ENCODE data around the gene RAB43. TPM values are rescaled to one million over a fixed set of nuclear protein-coding genes. Genes with fewer than 3 reads are reported as not detected.
"Not testable (repeated sequence)": the region's sequence is repeated elsewhere in the genome, so short reads cannot be mapped to it uniquely, and the experiment has no call there.

Gene RAB43
- polyA plus RNA-seq, 3 donors, result 5.1 to 8.4 (median 6.7) TPM

DNA sequence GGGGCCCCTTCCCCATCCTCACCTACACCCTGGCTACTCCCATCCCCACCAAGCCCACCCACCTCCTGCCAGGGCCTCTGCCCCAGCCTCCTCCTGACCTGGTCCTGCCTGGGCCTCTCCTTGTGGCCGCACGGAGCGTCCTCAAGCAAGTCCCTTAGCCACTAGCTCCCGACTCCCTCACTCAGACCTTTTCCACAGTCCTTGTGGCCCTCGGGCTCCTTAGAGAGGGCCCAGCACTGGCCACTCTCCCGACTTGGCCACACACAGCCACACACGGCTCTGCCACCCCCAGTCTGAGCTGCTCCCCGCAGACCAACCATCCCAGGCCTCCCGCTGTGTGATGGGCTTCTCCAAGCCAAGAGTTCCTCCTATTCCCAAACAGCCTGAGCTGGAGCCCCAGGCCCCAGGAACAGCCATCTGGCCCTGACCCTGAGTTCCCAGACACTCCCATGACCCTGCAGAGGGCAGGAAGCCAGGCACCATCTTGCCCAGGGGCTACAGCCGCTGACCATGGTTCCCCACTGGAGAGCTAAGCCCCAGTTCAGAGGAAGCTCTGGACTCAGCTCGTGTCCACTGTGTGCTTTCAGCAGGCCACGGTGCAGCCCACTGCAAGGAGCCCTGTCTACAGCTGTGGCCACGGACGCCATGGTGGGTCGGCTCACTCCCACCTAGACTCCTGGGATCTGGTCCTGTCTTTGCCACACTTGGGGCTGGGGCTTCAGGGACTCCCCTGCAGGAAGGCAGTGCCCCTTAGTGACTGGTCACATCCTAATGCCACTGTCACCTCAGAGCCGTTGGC is 7.0 kb upstream of the RAB43 start:
- no peak for DNase-seq

DNA sequence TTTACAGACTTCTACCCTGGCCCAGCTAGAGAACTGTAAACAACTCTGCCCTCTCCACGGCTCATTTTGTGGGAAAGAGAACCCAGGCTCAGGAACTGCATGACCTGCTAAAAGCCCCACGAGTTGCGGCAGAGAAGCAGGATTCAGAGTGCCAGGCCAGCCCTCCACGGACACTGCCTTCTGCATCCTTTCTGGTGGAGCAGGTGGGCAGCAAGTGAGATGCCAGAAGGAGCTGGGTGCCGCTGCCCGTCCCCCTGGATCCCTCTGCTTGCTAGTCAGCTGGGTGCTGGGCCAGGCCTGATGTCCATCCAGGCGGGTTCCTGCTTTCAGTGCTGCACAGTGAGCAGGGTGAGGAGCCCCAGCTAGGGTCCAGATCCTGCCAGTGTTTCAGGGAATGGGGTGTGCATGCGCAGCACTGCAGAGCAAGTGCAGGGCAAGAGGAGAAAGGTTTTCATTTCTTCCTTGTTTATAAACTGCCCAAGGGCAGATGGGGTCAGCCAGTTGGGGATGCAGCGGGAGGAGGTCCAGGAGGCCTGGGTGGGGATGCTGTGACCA is 5.2 kb upstream of the RAB43 start:
- no peak for DNase-seq

- DNase-seq, result no peak
These were observed 1.9 kb upstream of the RAB43 start for GRCh38 chr3:129123314-129124060.

GRCh38 chr3:129122412-129123011 is 908 bp upstream of the RAB43 start:
- DNase-seq, result no peak

DNA sequence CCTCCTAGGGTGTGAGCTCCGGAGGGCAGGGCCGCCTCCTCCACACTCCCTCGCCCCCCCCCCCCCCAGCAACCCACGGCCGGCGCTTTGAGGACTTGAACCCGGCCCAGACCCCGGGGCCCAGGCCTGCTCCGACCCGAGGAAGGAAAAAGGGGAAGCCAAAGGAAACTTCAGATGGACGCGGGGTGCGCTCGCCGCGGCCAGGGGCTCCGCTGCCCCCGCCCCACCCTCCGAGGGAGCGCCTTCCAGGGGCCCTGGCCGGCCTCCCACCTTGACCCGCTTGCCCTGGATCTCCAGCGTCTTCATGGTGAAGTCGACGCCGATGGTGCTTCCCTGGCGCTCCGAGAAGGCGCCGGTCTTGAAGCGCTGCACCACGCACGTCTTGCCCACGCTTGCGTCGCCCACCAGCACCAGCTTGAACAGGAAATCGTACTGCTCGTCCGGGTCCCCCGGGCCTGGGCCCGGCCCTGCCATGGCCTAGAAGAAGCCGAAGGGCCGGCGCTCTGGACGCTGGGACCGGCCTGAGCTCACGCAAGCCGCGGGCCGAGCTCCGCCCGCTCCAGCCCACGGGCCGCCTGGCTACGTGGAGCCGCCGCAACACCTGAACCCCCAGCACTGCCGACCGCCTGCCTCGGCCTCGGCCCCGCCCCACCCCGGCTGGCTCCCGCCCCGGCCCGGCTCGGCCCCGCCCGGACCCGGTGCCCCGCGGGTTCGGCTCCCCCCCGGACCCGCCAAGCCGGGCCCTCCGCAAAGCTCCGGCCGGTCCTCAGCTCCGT is 400 bp downstream of the RAB43 start:
- DNase-seq, result no peak

DNA sequence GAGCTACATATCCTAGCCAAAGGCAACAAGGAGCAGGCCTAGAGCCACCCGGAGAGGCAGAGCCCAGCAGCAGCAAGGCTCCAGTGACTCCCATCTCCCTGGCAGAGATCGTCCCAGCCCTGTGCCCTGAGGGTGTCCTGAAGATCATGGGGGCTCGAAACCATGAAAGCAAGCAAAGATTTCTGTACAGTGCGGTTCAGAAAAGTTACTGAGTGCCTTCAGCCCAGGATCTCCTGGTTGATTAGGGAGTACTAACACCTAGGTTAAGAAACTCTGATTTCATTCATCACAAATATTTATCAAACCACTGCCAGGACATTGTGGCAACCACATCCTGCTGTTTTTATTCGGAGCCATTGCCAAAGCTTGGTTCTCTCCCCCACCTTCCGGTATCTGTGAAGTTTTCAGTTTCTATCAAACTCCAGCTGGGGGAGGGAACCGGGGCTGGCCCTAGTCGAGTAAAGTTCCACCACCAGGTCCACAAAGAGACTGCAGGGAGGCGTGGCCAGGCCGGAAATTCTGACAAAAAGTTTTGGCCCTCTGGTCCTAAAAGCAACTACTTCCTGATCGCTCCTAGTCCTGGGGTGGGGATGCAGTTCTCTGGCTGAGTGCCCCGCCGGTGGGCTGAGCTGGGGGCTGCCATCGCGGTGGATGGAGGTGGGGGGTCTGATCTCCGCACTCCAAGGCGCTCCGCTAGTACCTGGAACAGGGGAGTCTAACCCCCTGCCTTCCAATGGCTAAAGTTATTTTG is 1.2 kb downstream of the RAB43 start:
- peak; percentile 91 for DNase-seq

DNA sequence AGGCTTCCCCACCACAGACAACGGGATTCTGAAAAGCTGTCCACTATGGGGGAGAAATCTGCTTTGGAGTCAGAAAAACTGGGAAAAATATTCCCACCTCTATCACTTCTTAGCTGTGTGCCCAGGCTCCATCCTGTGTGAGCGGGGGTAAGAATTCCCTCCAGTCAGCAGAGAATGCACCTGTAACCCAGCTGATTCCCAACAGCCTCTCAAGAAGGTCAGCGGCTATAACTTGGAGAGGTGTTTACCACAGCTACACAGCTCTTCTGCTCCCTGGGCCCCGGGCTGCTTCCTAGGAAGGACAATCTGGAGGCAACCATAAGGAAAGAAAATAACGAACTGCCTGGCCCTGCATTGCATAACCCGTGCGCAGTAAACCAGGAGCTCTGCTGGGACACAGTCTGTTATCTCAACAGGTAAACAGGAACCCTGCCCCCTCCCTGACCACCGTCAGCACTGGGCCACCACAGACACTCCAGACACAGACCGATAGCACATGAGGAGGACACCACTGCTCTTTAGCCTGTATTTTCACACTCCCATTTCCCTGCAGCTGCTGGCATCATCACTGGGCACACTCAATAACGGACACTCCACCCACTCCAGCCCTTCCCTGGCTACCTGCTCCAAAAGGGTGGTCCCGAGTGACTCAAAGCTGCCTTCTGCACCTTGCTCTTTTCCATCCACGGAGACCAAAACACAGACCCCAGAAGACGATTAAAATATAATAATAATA is 2.1 kb downstream of the RAB43 start:
- DNase-seq, result no peak

GRCh38 chr3:129118745-129119144 is 2.9 kb downstream of the RAB43 start:
- DNase-seq, result no peak

DNA sequence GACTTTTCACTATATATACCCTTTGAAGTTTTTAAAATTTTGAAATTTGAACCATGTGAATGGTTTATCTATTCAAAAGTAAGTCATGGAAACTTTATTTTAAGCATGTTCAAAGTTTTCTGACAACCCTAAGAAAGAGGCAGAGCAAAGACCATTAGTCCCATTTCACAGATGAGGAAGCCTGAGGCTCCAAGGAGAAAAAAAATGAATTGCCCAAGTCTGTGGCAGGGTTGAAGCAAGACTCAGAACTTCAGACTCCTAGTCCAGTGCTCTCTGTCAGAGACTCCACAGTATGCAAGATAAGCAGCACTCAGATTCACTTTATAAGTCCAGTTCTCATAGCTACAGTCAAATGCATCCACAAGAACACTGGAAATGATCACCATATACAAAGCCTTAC is 4.5 kb downstream of the RAB43 start:
- DNase-seq, result no peak

DNA sequence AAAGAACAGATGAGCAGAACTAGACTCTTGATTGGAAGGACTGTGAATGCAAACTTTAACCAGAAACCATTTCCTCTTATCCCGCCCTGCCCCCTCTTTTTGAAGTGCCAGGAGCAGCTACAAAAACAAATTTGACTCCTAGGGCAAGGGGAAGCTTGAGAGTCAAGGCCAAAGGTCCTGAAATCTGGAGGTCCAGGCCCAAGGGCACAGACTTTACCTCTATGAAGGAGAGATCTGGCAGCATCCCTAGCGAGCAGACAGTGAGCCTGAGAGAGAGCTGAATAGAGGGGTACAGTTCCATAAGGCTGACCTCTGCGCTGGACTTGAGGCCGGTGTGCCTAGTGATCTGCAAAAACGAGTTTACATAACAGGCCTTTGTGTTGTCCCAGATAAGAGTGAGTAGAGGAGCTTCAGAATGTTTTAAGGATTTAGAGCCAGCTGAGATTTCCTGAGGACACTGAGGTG is 5.1 kb downstream of the RAB43 start:
- no peak for DNase-seq

GRCh38 chr3:129114455-129114854 is 7.1 kb downstream of the RAB43 start:
- DNase-seq, result no peak

- DNase-seq, result no peak
These were observed 9.1 kb downstream of the RAB43 start for GRCh38 chr3:129112308-129113052.

DNA sequence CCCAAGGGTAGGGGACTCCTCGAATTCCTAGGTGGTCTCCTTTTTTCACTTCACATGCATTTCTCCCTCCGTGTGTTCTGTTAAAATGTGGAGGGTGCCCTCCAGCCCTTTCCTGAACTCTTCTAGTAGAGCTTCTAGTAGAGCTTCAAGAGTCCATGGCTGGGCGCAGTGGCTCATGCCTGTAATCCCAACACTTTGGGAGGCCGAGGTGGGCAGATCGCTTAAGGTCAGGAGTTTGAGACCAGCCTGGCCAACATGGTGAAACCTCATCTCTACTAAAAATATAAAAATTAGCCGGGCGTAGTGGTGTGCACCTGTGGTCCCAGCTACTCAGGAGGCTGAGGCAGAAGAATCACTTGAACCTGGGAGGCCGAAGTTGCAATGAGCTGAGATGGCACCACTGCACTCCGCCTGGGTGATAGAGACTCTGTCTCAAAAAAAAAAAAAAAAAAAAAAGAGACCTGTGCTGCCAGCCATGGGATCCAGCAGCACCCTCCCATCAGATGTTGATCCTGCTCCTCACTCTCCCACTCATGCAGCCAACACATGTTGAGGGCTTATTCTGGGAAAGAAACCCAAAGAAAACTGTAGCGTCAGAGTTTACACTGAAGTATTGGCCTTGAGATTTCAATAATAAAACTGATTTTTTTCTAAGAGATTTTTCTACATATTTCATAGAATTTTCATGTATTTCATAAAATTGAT is 10.4 kb downstream of the RAB43 start:
- not testable (repeated sequence) for DNase-seq

GRCh38 chr3:129107793-129108192 is 13.8 kb downstream of the RAB43 start:
- DNase-seq, result no peak

GRCh38 chr3:129106866-129107565 is 14.6 kb downstream of the RAB43 start:
- no peak for DNase-seq

GRCh38 chr3:129106320-129106719 is 15.3 kb downstream of the RAB43 start:
- no peak for DNase-seq

- no peak for DNase-seq
These were observed 15.7 kb downstream of the RAB43 start for GRCh38 chr3:129105862-129106261.

DNA sequence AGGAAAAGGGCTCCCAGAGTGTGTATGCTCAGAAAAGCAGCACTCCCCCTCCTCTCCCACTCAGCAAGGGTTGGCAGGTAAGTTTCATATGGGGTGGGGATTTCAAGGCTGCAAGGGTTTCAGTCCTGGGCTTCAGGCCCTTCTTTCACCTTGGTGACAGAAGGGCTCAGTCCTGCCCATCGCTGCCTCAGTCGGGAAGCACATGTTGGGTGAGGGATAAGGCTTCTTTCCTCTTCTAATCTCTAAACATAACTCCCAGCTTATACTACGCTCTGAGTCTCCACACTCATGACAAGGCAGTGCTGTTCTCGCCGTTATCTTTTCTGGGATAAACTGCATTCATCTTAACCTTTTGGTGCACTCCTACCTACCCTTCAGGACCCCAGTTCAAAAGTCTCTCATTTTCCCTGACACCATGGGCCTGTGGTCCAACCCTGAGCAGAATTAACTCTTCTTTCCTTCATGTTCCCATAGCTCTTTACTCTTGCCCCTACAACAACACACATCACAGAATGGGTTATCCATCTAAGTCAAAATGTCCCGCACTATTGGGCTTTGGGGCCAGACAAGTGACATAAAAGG is 17.0 kb downstream of the RAB43 start:
- DNase-seq, result no peak
